Adrenal gland (tissue), 12 donors: Measurements from ENCODE around the gene DNAH17. TPM values are rescaled to one million over a fixed set of nuclear protein-coding genes. Genes with fewer than 3 reads are reported as not detected.

Experiments
- DNase-seq, 7 donors: peaks; one replicate each; pipeline ENCODE4 v3.0.0-alpha.2; 2019 to 2020
- H3K27ac ChIP-seq, 5 donors: fragments of 200-600 bp; sonication (generic) in 4 of 5; 1 replicate in 3 of 5; 2 replicates in 2 of 5; pipeline versions ENCODE4 v1.5.1 to v1.8.0; 2016 to 2020; ENCODE audit warnings: mild to moderate bottlenecking in 1 of 5
- H3K27me3 ChIP-seq: fragments of 200-600 bp; 2 replicates; pipeline ENCODE4 v1.8.0; 2021
- H3K36me3 ChIP-seq, 2 donors: fragments of 200-600 bp; replicated peaks in 1 of 2; 1 replicate in 1 of 2; 2 replicates in 1 of 2; pipeline versions ENCODE4 v1.5.1 to v1.8.0; 2018 to 2022
- H3K4me1 ChIP-seq, 2 donors: fragments of 200-600 bp; replicated peaks in 1 of 2; 1 replicate in 1 of 2; 2 replicates in 1 of 2; pipeline versions ENCODE4 v1.5.1 to v1.8.0; 2018 to 2021
- H3K4me3 ChIP-seq, 4 donors: fragments of 200-600 bp; sonication (generic) in 3 of 4; one replicate each; pipeline ENCODE4 v1.5.1; 2016 to 2018
- H3K9me3 ChIP-seq, 3 donors: fragments of 200-600 bp; sonication (generic) in 1 of 3; replicated peaks in 1 of 3; 1 replicate in 2 of 3; 2 replicates in 1 of 3; pipeline versions ENCODE4 v1.5.1 to v1.8.0; 2016 to 2021
- CTCF ChIP-seq, 6 experiments: fragments of 450-650 bp in 4 of 6; fragments of 200-600 bp in 2 of 6; sonication (generic) in 1 of 6; IDR thresholded peaks; 1 replicate in 5 of 6; 2 replicates in 1 of 6; pipeline versions ENCODE4 v1.5.1 to v1.8.0; 2016 to 2021; ENCODE audit warnings: antibody characterized with exemption in 6 of 6, mild to moderate bottlenecking in 2 of 6, moderate library complexity in 1 of 6
- POLR2A ChIP-seq, 2 donors: fragments of 450-650 bp; IDR thresholded peaks; one replicate each; pipeline ENCODE4 v1.6.1; 2017; ENCODE audit warnings: antibody characterized with exemption in 2 of 2, mild to moderate bottlenecking in 2 of 2, moderate library complexity in 1 of 2
- WGBS, 4 donors: extraction: QIAGEN DNeasy Blood & Tissue Kit in 2 of 4; methylation state at CpG; one replicate each; pipeline versions ENCODE4 v1.1.5 to v1.1.7; 2013 to 2017; 5-methylcytosine and 5-hydroxymethylcytosine counted together
- intact Hi-C, 2 donors: fragments of 100-400 bp; cut with DNase I; formaldehyde crosslinking; loops; one replicate each; pipeline versions ENCODE4 v1.14.1 to v1.15.0; 2022 to 2023
- polyA plus RNA-seq, 3 donors: library from polyadenylated mRNA; stranded (reverse); fragments of 200-250 nt in 2 of 3; fragments of 350-450 nt in 1 of 3; fragmentation: Illumina TruSeq in 1 of 3; extraction: RNeasy Lipid Tissue Mini Kit (QIAGEN cat#74804) in 1 of 3; gene quantifications; one replicate each; pipeline ENCODE4 v1.2.3, GENCODE V29; 2013 to 2014
- total RNA-seq, 9 donors: library from RNA; depleted of rRNA in 4 of 9; stranded (reverse); fragments of >200 nt in 4 of 9; fragments of 120-200 nt in 1 of 9; fragmentation: NEBNext Ultra II Directional in 1 of 9; extraction: Animal tissue kit (Norgen Biotek cat#: 25700) in 1 of 9; gene quantifications; one replicate each; pipeline versions ENCODE4 v1.1.0 to v1.2.4, GENCODE V29; 2013 to 2023
- donor health status: healthy with polysubstance abuse.
- donor health status: Bipolar disorder and iron deficiency.
- donor health status: DM: yes; HTN: yes; CAD: no.
- donor health status: DM: no; HTN: no; CAD: no.
- donor health status: DM: no; HTN: no; CAD: no.
- donor health status: DM: yes; HTN: yes; CAD: no.

The DNAH17 gene
- total and polyA plus RNA-seq, 12 donors = 0.03 to 1.8 (median 0.22) TPM; not detected in 5

GRCh38 chr17:78401891-78402290 is 175.3 kb downstream of the DNAH17 start:
- WGBS, 4 donors = 59 to 92% (median 73%) methylated on average over 5 to 8 of the region's 8 CpGs
- peaks cover 0 to 11% of the 10 kb centered on the region in 2 donors for H3K4me1 ChIP-seq
- H3K27me3 ChIP-seq = no peaks in the 10 kb centered on the region
- H3K4me3 ChIP-seq = no peak overlapping the region
- TF ChIP-seq POLR2A (IDR thresholded peaks at IDR 0.05) = no peak
- no peak for TF ChIP-seq CTCF (IDR thresholded peaks at IDR 0.05)
- intact Hi-C loops = no loop called here
- peaks cover 0 to 88% of the 10 kb centered on the region in 2 donors for H3K36me3 ChIP-seq
- H3K9me3 ChIP-seq = no peaks in the 10 kb centered on the region
- DNase-seq = no peak
- H3K27ac ChIP-seq = no peak overlapping the region

DNA sequence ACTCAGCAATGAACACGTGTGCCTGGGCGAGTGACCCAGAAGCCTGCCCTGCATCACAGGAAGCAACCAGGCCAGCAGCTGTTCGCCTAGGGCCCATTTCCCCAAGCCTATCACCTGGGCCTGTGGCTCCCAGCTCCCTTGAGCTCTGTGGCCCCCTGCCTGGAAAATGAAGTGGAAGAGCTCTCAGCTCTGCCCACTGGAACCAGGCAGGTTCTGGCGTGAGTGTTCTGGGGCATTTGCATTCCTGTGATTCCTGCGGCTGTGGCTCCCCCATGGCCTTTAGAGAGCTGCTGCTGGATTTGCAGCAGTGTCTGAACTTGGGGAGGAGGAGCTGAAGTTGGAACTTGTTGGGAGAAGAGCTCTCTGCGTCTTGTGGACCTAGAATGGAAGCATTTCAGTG is 175.9 kb downstream of the DNAH17 start:
- Histone ChIP-seq H3K27me3 (no peaks in the 10 kb centered on the region), H3K4me3 (no peak overlapping the region), H3K9me3 (no peaks in the 10 kb centered on the region), H3K27ac (peak overlapping the region in 2 of 5 donors; percentile 15 to 59), H3K4me1 (peaks cover 0 to 11% of the 10 kb centered on the region in 2 donors), H3K36me3 (peaks cover 0 to 92% of the 10 kb centered on the region in 2 donors)
- DNase-seq = peak in 1 of 7 donors; percentile 60
- 60 to 75% (median 63%) methylated on average over 4 to 6 of the region's 6 CpGs for WGBS, 4 donors
- TF ChIP-seq CTCF (IDR thresholded peaks at IDR 0.05) = no peak
- TF ChIP-seq POLR2A (IDR thresholded peaks at IDR 0.05) = no peak
- intact Hi-C loops = no loop called here

- intact Hi-C loops = no loop called here
- H3K9me3 ChIP-seq = no peaks in the 10 kb centered on the region
- H3K27ac ChIP-seq = peak overlapping the region in 2 of 5 donors; percentile 15 to 59
- peaks cover 0 to 96% of the 10 kb centered on the region in 2 donors for H3K36me3 ChIP-seq
- H3K27me3 ChIP-seq = no peaks in the 10 kb centered on the region
- DNase-seq = peak in 3 of 7 donors; percentile 59 to 70 (median 62)
- no peak for TF ChIP-seq CTCF (IDR thresholded peaks at IDR 0.05)
- H3K4me1 ChIP-seq = peaks cover 0 to 11% of the 10 kb centered on the region in 2 donors
- no peak overlapping the region for H3K4me3 ChIP-seq
- 85 to 94% (median 86%) methylated on average over 6 to 17 of the region's 17 CpGs for WGBS, 4 donors
These were observed 176.5 kb downstream of the DNAH17 start for GRCh38 chr17:78400581-78401240.

DNA sequence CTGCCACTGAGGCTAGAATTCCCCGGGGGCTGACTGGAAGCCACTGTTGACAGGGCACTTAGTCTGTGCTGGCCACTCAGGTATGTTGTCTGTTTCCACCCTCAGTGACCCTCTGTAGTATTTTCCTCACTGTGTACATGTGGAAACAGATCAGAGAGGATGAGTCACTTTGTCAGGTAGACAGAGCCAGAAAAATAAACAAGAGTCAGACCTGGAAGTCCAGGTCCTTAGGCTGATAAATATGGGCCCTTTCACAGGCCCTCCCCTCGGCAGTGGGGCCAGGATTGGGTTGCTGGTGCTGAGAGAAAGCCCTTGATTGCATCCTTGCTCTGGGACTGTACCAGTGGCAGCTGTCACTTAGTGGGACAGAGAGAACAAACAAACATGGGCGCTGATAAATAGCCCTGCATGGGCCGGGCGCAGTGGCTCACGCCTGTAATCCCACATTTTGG is 177.5 kb downstream of the DNAH17 start:
- WGBS, 4 donors = 73 to 82% (median 78%) methylated on average over 5 to 6 of the region's 6 CpGs
- no peak for DNase-seq
- H3K36me3 ChIP-seq = peaks cover 0 to 89% of the 10 kb centered on the region in 2 donors
- H3K9me3 ChIP-seq = no peaks in the 10 kb centered on the region
- intact Hi-C loops = no loop called here
- H3K4me3 ChIP-seq = no peak overlapping the region
- H3K27ac ChIP-seq = no peak overlapping the region
- TF ChIP-seq CTCF (IDR thresholded peaks at IDR 0.05) (no peak), POLR2A (IDR thresholded peaks at IDR 0.05) (no peak)
- peaks cover 0 to 11% of the 10 kb centered on the region in 2 donors for H3K4me1 ChIP-seq
- no peaks in the 10 kb centered on the region for H3K27me3 ChIP-seq
